GM12873 (cell line): ENCODE results near the gene PIEZO2.

Source experiments
- TF ChIP-seq, protein P1 (sequence below): IDR thresholded peaks from 2 replicates; pipeline ENCODE4 v1.5.1; 2012; ENCODE audit warnings: low read depth, mild to moderate bottlenecking, moderate library complexity, low read length, control low read depth; ENCODE audit not compliant: insufficient read depth; ENCODE audit errors: missing control alignments

Gene PIEZO2

DNA sequence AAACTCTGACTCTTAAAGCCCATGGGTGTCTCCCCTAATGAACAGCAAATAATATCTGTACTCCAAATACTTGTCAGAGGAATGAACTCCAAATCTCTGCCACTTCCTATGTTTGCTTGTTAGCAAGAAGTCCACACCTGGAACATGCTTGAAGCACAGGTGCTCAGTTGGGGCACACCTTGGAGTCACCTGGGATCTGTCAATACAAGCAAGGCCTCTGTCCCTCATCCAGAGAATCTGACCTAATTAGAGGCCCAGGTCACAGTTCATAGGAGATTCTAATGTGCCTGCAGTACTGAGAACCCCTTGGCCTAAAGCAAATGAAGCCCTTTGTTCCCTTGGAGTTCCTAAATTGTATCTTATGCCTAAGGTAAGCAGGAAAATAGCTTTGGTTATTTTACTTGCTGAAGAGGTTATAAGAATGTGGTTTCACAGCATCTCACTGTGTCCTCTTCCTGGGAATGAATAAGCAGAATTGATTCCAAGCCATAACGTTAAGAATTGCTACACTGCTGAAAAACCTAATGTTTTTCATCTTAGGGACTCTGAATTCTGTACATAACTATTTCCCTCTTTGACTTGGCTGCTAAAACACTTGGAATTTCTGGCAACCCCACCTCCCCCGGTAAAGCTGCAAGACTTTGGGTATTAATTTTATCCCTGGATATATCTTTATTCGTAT is 113.4 kb downstream of the PIEZO2 start:
- TF ChIP-seq, protein P1, sequence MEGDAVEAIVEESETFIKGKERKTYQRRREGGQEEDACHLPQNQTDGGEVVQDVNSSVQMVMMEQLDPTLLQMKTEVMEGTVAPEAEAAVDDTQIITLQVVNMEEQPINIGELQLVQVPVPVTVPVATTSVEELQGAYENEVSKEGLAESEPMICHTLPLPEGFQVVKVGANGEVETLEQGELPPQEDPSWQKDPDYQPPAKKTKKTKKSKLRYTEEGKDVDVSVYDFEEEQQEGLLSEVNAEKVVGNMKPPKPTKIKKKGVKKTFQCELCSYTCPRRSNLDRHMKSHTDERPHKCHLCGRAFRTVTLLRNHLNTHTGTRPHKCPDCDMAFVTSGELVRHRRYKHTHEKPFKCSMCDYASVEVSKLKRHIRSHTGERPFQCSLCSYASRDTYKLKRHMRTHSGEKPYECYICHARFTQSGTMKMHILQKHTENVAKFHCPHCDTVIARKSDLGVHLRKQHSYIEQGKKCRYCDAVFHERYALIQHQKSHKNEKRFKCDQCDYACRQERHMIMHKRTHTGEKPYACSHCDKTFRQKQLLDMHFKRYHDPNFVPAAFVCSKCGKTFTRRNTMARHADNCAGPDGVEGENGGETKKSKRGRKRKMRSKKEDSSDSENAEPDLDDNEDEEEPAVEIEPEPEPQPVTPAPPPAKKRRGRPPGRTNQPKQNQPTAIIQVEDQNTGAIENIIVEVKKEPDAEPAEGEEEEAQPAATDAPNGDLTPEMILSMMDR = no peak

DNA sequence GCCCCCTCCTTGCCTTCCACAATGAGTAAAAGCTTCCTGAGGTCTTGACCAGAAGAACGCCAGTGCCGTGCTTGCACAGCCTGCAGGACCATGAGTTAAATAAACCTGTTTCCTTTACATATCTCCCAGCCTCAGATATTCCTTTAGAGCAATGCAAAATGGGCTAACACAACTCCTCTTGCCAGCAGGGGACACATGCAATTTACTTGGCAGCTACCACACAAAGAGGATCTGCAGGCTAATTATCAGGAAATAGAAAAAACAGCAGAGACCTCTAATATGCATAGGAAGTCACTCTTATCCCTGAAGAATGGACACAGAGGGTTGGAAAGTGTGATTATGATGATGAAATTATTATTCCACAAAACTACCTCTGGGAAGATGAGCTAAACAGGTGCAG is 114.0 kb downstream of the PIEZO2 start:
- TF ChIP-seq, protein P1 = no peak

DNA sequence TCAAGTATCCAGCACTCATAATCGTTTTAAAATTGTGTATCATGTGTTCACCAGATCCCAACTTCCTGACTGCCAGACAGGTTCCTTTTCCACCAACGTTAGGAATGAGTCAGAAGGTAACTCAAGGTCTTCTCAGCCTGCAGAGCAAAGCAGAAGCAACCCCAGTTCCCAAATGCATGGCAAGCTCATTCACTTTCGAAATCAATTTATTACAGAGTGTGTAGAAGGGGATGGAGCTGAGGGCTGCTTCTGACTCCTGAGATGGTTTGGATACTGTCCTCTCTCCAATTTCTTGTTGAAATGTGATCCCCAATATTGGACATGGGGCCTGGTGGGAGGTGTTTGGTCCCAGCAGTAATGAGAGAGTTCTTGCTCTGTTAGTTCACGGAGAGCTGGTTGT is 114.5 kb downstream of the PIEZO2 start:
- TF ChIP-seq, protein P1 = no peak

DNA sequence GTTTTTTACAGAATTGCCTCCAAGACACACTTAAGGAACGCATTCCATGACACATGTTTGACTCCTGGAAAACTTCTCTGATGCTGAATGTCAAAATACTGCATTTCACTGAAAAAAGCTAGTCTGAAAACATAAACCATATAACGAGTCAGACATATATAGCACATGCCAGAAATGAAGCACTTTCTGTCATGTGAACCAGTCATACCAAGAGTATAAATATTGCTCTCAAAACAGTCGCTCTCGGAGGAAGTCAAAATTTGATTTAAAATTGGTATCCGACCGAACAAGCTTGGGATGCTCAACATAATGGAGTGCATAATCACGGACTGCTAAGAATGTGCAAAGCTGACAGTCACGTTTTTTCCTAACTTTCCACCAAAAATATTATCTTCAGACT is 115.9 kb downstream of the PIEZO2 start:
- TF ChIP-seq, protein P1 = no peak

DNA sequence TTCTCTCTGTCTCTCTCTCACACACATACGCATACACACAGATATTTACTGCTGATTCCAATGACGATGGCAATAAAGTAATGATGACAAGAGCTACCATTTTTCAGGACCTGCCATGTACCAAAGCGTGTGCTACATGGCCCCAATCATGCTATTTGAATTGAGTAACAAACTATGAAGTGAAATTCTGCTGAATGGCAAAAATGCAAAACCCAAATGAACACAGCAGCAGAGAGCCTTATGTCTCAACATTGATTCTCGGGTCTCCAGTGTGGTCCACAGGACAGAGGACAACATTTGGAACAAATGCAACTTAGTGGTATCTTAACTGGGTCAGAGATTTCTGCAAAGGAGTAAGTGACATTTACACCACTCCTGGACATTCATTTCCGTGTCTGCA is 117.4 kb downstream of the PIEZO2 start:
- TF ChIP-seq, protein P1 = no peak

DNA sequence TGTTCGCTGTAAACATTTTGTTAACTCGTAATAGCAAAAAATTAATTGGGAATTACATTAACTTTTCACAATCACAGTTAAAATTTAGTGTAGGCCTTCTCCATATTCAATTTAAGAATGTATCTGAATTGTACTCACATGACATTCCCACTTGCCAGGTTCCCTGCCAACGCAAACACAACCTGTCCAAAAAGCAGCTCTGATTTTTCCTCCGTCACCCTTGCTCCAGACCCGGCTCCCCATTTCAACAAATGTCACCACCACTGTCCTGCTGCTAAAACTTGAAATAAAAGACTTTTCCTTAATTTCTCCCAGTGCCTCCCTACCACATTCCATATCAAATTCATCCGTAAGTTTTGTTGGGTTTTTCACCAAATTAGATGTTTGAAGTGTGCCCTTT is 120.3 kb downstream of the PIEZO2 start:
- TF ChIP-seq, protein P1 = no peak

DNA sequence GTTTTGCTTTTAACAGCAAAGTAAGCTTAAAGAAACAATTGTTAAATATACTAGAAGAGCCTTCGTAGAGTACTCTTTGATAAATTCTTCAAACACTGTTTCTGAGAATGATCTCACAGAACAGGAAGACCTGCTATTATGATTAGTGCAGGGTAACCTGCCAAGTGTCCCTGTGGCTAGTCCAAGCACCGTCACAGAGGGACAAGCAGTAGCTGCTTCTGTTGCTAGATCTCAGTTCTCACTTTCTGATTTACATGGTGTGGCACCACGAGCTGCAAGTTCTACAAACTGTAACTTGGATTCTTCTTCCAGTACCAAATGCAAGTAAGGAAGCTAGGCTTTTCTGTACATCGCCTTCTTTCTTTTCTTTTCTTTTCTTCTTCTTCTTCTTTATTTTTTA is 121.5 kb downstream of the PIEZO2 start:
- TF ChIP-seq, protein P1 = no peak
